Middle frontal gyrus (tissue), 1 donor: Measurements from ENCODE around the gene CFDP1.

Source experiments
- DNase-seq: peaks from one replicate; pipeline ENCODE4 v3.0.0-alpha.2; 2015; ENCODE audit warnings: low spot score; ENCODE audit errors: extremely low spot score

The CFDP1 gene

DNA sequence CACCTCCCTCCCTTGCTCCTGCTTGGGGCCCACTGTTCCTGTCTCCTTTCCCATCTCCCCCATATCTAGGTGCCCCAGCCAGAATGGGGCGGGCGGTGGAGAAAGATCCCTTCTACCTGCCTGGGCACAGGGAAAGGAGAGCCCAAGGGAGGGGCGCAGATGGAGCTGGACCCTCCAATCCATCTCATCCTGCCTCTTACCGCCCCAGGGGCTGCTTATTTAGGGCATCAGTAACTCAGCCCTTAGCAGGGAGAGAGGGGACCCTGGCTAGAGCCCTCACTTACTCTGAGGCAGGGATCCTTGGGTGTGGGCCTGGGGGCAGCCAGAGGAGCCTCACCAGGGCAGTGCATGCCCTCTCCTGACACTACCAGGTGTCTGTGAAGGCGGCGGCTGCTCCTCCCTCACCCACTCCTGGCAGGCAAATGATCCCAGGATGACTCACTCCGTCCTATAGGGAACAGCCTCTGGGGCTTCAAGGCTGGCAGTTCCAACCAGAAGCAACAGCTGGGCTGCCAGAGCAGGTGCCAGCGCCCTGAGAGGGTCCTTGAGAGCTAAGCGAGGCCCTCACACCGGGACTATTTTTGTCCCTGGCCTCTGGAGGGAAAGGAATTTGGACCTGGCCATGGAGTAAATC, 165.6 kb downstream of the CFDP1 start:
- no peak for DNase-seq

DNA sequence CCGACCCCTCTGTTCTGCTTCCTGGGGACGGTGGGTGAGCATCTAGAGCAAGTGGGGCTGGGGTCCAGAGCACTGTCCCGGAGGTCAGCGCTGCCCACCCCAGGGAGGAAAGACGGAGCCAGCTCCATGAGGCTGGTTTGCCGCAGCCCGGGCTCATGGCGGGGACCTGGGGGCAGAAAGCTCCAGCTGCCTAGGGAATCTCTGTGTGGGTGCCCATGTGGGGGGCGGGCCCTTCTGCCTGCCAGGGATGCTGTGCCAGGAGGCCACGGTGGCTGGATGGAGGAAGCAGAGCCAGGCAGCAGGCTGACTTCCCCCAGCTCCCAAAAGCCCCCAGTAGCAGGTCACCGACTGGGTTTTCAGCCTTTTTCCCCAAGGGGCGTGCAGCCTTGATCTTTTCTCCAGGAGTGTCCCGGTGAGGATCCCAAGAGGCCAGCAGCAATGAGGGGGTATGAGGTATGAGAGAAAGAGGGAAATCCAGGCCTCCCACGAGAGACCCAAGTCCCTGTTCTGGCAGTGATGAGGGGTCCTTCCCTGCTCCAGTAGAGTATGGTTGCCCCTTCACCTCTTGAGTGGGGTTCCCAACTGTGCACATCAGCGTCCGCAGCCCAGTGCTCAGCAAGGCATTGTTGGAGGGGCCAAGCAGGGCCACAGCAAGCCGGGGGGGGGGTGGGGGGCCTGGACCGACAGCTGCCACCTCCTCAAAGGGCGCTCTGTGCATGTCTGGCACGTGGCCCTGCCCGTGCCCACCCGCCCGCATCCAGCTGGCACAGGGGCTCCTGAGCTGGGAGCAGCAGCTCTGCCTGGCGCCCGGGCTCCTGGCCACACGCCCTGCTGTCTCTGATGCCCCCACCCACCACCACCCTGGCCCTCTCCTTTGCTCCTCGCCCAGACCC, 166.3 kb downstream of the CFDP1 start:
- no peak for DNase-seq

DNA sequence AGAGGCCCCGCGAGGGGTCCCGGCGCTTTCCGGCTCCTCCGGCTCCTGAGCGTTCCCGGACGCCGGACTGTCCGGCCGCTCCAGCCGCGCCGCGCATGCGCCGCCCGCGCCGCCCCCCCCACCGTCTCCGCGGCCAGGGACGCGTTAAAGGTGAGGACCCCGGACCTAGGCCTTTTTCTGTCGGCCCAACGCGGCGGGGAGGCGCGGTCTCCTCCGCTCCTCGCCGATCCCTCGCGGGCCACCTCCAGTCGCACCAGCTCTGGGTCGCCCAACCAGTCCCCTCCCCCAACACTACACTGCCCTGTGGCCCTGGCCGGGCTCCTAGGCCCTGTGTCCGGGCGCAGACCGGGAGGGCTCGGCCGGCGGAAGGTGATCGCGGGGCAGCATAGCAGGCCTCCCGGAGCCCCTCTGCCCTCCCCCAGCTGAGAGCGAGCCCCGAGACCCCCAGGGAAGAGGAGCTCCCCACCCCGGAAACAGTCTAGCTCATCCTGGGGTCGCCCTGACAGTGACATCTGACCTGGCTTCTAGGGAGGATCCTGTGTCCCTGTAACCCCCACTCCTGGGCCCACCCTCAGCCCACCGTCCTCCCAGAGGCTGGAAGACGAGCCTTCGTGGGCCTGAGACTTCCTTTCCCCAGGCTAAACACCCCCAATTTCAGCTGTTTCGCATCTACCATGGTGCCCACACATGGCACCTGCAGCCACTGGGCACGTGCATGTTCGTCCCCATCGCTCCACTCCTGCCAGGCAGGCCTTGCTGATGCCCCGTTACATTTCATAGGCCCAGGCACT, 167.2 kb downstream of the CFDP1 start:
- no peak for DNase-seq

DNA sequence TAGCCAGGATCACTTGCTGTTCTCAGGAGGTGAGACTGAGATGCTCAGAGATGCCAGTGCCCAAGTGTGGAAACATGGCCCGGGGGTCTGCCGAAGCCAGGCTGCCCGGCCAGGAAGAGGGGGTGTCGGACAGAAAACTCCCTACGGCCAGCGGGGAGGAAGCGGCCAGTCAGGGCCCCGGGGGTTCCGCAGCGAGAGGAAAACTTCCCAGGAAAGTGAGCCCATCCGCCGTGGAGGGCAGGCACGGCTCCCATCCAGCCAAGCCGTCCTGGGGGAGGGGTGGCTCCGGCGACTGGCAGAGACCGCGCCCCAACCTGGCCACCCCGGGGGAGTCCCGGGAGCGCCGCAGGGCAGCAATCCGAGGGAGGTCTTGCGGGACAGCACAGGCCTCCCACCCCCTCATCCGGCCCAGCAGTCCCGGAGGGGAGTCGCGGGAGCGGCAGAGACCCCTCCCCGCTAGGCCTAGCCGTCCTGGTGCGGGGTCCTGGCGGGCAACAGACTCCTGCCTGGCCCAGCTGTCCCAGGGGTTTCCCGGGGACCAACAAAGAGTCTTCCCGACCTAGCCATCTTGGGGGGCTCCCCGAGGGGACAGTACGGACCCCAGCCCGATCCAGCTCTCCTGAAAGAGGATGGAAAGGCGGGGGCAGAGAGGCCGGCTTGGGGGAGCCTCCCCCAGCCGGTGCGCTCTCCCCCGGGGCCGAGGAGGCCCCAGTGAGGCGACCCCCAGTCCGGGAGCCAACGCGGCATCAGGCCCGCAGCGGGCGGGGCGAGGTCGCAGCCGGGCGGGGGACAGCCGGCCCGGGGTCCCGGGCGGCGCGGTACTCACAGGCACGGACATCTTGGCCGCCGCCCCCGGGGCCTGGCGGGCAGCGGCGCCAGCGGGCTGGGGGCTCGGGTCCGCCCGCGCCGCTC, 168.0 kb downstream of the CFDP1 start:
- no peak for DNase-seq

DNA sequence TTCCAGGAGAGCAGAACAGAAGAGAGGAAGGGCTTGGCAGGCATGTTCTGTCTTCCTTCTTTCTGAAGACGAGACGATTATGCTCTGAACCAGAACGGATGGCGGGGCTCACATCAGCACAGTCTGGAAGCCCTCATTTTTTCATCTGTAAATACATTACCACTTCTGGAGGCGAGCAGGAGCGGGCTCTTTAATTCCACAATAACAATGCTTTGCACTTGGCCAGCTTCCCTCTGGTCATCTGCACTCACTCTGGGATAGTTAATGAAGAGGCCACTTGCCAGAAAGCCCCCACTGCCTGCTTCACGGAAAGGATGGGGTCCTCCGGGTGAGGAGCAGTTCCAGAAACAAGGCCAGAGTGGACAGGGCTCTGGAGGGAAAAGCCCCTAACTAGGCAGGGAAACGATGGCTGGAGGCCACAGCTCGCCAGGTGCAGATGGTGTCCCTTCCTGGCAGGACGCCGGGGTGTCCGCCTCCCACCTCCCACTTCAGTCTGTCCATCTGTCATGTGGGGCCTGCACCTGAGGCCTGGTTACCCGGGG, 168.8 kb downstream of the CFDP1 start:
- DNase-seq = no peak

DNA sequence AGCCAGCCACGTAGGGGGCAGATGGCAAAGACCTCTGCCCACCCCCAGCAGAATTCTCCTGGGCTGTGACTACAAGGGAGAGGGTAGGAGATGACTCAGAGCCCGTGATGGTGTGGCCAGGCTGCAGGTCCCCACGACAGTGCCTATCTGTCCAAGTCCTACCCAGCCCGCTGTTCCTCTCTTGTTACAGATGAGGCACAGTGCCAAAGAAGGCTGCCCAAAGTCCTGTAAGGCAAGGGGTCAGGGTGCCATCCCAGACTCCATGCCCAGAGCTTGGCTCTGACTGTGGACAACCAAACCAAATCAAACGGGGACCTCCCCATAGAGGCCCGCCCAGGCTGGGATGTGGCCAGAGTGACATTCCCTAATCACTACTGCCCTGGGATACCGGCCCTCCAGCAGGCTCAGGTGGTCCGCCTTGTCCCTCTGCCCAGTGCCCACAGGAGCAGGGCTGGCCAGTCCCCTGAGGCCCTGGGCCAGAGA, 169.3 kb downstream of the CFDP1 start:
- DNase-seq = no peak

DNA sequence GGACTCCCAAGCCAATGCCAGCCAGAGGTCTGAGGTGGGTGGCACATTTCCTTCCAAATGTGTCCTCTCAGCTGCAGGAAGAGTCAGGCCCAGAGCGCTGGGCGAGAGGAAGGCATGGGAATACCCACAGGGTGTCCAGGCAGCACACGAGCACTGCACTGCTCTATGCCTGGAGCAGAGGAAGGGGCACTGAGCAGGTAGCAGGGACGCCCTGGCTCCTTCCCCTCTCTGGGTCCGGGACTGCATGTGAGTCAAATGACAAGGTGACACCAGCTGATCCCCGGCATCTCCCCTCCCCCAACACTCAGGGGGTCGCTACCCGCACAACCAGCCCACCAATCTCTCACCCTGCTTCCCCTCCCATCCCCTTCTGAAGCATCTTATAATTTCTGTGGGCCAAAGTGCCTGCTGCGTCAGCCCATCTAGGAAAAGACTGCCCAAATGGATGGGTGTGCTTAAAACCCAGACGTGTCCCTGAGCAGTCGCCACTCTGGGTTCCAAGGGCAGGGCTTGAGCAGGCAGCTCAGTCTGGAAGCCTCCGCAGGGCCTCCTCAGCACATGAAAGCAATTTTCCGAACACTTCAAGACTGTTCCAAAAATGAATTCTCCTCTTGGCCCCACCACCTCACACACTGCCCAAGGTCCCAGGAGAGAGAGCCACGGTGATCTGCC, 169.9 kb downstream of the CFDP1 start:
- no peak for DNase-seq

DNA sequence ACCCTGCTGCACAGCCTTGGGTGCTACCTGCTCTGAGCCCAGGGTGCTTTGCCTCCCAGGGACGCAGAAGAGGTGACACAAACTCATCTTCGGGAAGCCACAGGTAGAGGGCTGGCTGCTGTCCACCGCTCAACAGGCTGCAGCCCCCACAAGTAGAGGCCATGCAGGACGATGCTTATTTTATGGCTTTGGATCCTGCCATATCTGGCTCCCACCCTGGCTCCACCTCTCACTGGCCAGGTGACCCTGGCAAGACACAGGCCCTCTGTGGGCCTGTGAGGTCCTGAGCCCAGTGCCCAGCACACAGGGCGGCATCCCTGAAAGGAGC, 170.5 kb downstream of the CFDP1 start:
- DNase-seq = no peak

DNA sequence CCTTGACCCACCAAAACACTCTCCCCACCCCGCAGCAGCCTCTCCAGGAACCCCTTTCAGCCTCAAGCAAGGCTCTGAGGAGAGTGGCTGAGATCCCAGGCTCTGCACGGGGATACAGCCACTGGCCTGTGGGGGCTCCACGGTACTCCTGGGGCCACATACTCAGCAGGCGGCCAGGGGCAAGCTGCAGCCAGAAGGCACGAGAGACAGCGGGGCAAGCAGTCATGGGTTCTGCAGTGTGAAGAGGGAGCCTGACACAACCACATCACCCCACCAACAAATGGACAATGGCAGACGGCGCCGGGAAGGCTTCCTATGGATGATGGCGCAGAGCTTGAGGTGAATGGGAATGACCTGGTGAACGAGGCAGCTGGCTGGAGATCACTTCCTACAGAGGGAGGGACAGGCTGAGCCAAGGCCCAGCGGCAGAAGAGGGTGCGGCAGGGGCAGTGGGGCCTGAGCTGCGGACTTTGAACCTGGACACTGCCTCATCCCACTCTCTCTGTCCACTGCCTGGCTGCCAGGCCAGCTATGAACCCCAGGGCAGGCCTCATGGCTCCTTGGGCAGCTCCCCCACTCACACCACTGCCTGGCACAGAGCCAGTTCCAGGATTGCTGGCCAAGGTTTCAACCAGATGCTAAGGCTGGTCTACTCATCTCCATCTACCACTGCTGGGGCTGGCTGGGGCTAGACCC, 171.1 kb downstream of the CFDP1 start:
- no peak for DNase-seq

DNA sequence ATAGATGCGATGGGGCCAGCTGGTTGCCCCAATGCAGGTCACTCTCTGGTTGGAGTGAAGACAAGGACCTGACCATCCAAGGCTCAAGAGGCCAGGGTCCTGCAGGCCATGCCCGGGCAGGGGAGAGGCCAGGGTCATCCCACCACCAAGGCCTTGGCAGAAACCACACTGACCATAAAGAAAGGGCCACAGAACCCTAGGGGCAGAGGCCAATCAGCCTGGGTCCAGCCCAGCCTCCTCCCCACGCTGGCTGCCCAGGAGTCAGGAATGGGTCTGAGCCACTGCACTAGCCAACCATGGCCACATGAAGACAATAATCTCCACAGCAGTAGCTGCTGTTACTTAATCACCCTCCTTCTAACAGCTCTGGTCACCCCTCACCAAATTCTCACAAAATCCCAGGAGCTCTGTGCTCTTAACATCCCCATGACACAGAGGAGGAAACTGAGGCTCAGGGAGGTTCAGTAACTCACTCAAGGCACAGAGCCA, 171.7 kb downstream of the CFDP1 start:
- no peak for DNase-seq

DNA sequence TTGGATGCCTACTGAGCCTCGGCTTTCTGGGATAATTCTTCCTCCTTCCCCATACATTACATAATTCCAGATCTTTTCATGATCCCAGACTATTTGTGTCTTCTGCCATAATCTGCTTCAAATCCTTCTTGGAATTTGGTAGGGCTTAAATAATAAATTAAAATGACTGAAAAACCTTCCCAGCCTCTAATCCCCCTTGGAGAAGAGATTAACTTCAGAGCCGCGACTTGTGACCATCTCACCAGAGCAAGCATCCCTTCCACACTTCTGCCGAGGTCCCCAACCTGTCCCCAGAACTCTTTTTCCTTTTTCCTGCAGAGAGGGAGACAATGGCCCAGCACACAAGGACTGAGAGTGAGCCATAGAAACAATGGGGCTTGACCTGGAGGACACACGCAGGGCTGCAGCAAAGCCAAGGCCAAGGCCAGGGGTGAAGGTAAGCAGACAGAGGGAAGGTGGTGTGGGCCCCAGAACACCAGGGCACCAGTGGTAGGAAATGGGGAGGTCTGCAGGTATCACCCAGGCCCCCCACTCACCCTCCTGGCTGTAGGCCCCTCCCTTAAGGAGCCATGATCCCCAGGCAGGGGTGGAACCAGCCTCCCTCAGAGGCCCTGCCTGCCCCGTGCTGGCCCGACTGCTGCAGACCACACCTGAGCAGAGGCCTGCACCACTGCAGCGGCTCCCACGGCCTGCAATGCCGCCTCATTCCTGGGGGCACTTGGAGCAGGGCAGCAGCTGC, 172.3 kb downstream of the CFDP1 start:
- no peak for DNase-seq

DNA sequence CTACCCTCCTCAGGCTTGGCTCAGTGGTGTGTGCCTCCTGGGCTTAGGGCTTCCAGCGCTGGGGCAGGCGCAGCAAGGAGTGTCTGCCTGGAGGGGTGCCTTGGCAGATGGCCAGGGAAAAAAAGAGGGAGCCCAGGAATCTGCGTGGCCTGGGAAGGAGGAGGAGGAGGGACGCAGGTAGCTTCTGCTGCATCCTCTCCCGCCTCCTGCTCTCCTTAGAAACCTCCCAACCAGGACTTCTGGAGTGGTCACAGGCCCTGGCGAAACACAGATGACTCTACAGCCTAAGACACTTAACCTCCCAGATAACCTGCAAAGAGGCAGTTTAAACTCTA, 174.5 kb downstream of the CFDP1 start:
- DNase-seq = no peak

DNA sequence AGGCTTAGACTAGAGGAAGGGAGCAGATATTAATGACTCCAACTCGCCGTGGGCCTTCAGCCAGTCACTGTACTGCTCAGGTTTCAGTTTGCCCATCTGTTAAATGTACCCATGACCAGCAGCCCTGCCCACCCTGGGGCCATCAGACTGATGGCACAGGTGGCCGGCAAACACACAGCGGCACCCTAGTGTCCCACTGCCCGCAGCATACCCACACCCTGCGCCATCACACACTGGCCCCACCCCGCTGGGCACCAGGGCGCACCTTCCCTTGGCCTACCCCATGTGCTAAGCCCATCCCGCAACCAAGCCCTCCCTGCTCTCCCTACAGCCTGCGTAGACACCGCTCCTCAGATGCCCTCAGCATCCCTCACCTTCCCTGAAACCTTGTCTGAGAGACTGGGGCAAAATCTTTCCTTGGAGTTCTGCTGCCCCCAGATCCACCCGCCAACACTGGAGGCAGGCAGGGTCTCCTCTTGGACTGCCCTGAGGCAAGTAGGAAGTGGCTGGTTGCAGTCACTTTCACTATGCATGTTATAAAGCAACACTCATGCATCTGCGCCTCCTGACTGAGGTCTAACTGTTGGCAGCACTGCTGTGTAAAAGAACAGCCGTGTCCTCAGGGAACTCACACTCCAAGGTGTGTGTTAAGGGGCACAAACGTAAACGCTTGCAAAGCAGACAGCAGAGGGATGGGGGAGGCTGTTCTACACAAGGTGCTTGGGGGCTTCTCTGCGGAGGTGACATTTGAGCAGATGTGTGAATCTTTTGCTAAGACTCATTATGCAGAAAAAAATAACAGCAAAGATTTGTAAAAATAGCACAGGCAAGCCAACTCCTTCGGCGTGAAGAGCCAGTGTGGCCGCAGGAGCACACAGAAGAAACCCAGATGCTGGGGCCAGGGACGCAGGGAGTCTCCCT, 175.2 kb downstream of the CFDP1 start:
- DNase-seq = no peak

DNA sequence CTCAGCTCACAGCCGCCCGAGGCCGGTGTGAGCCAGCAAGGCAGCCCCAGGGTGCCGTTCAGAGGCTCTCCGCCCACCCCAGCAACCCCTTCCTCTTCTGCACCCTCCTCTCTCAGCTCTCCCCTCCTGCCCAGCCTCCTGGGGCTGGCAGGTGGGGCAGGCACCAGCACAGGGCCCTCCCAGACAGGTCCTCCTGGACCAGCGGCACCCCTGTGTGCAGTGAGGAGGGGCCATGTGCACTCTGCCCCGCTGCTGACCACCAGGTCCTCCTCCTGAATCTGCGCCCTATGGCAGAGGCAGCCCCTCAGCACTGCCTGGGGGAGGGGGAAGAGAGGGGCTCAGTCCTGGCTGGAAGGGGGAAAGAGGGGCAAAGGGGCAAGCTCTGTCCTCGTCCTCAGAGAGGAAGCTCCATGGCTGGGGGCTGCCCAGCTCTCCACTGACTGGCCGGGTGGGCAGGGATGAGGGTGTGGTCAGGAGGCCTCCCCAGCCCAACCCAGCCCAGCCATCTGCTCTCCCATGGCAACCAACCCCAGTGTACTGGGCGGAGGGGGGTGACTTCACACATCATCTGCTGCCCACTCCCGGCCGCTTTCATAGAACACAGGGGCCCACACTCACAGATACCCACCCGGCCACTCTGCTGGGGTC, 176.5 kb downstream of the CFDP1 start:
- no peak for DNase-seq

DNA sequence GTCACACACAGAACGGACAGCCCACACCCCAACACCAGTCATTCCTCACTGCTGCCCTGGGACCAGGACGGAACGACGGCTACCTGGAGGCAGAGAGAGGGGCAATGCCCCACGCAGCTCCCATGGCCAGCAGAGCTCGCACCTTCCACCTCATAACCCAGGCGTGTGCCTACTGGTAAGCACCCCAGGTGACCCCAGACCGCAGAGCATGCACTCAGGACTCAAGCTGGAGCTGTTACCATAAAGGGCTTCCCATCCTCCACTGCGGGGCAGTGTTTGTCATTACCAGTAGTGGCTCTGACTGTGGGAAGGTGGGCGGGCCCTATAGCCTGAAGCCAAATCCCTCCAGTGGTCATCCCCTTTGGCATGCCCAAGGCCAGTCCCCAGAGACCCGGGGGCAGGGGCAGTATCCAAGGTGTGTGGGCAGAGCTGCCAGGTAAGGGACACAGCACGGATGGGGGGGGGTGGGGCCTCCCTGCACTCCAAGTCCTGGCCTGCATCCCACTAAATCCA, 177.2 kb downstream of the CFDP1 start:
- no peak for DNase-seq

DNA sequence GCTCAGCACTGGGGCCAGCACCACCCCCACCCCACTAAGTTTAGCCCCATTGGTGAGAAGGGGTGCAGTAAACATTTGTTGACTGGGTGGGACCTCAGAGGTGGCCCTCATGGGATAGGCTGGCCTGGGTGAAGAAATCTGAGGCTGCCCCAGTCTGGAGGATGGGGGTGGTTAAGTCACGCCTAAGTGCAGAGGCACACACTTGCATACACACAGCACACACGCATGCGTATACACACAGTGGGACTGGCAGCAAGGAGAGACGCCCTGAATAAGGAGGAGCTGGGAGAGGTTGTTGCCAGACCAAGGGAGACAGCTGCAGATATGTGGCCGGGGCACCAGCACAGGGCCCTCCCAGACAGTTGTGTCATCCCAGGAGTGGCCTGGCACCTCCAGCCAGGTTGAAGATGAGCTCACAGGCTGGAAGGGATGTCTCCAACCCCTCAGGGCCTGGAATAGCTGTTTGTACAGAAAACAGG, 178.9 kb downstream of the CFDP1 start:
- DNase-seq = no peak
